Effector memory CD8-positive, alpha-beta T cell (primary cell): ENCODE data around the gene OR2A14.
A peak's percentile ranks its signal among the peaks of the same experiment; 100 is the strongest.
"Not testable (repeated sequence)": the region's sequence is repeated elsewhere in the genome, so short reads cannot be mapped to it uniquely, and the experiment has no call there.

ENCODE experiments used
- ATAC-seq: fragments of 150-1000 bp; cut with Tn5 transposase; replicated peaks from 2 replicates; pipeline ENCODE4 v1.10.0; 2021; ENCODE audit warnings: mild to moderate bottlenecking, moderate library complexity
- DNase-seq, 3 experiments: peaks; one replicate each; pipeline ENCODE4 v3.0.0; 2021
- H3K27ac Mint-ChIP-seq, 2 donors: one replicate each; pipeline ENCODE4 v1.8.0; 2022; ENCODE audit warnings: mild to moderate bottlenecking in 2 of 2, mixed read lengths in 2 of 2, moderate library complexity in 2 of 2
- H3K27me3 Mint-ChIP-seq, 2 donors: one replicate each; pipeline ENCODE4 v1.8.0; 2022; ENCODE audit warnings: mixed read lengths in 2 of 2
- H3K36me3 Mint-ChIP-seq: one replicate; pipeline ENCODE4 v1.8.0; 2022; ENCODE audit warnings: mild to moderate bottlenecking, moderate library complexity, mixed read lengths; ENCODE audit not compliant: insufficient read depth
- H3K4me1 Mint-ChIP-seq, 2 donors: one replicate each; pipeline ENCODE4 v1.8.0; 2022; ENCODE audit warnings: low read depth in 2 of 2, mixed read lengths in 2 of 2
- H3K4me3 Mint-ChIP-seq, 2 donors: one replicate each; pipeline ENCODE4 v1.8.0; 2022; ENCODE audit warnings: mild to moderate bottlenecking in 2 of 2, mixed read lengths in 2 of 2, moderate library complexity in 2 of 2
- H3K9me3 Mint-ChIP-seq, 2 donors: one replicate each; pipeline ENCODE4 v1.8.0; 2022; ENCODE audit warnings: mixed read lengths in 2 of 2

Gene OR2A14

DNA sequence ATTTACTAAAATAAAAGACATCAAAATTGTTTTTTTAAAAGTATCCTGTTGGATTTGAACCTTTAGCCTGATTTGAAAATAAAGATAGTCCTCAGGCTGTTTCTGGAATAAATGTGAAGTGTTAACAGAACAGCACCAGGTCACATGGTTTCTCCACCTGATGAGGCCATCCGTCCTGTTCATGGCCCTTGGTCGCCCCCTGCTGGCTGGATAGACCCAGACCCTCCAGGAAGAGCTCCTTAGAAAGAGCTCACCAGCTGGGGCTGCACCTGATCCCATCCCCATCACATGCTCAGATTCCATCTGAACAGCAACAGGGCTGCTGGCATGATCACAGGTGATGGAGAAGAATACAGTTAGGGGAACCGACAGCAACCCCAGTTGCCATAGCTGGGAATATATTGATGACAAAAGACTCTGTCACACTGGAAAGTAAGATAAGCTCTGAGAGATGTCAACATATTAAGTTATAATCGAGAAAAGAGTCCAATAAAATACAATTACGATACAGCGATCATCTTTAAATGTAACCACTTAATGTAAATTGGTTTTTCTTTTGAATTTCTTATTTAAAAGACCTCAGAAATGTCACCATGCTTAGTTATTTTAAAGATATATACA is 4.8 kb downstream of the OR2A14 start:
- H3K27me3 Mint-ChIP-seq, result peaks cover 11 to 28% of the 10 kb centered on the region in 2 donors
- no peaks in the 10 kb centered on the region for H3K36me3 Mint-ChIP-seq
- H3K4me1 Mint-ChIP-seq, result peaks cover 0 to 2% of the 10 kb centered on the region in 2 donors
- peak; percentile 99 for ATAC-seq
- H3K27ac Mint-ChIP-seq, result peak overlapping the region in 1 of 2 donors; percentile 22
- H3K4me3 Mint-ChIP-seq, result no peak overlapping the region
- DNase-seq, result peak; percentile 75 to 80 (median 80)
- no peaks in the 10 kb centered on the region for H3K9me3 Mint-ChIP-seq

DNA sequence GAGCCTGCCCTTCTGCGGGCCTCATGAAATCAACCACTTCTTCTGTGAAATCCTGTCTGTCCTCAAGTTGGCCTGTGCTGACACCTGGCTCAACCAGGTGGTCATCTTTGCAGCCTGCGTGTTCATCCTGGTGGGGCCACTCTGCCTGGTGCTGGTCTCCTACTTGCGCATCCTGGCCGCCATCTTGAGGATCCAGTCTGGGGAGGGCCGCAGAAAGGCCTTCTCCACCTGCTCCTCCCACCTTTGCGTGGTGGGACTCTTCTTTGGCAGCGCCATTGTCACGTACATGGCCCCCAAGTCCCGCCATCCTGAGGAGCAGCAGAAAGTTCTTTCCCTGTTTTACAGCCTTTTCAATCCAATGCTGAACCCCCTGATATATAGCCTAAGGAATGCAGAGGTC is 6.6 kb downstream of the OR2A14 start:
- H3K27me3 Mint-ChIP-seq, result peaks cover 11 to 20% of the 10 kb centered on the region in 2 donors
- ATAC-seq, H3K4me1 Mint-ChIP-seq, H3K36me3 Mint-ChIP-seq, H3K27ac Mint-ChIP-seq, DNase-seq, H3K4me3 Mint-ChIP-seq, H3K9me3 Mint-ChIP-seq: not testable (repeated sequence)

DNA sequence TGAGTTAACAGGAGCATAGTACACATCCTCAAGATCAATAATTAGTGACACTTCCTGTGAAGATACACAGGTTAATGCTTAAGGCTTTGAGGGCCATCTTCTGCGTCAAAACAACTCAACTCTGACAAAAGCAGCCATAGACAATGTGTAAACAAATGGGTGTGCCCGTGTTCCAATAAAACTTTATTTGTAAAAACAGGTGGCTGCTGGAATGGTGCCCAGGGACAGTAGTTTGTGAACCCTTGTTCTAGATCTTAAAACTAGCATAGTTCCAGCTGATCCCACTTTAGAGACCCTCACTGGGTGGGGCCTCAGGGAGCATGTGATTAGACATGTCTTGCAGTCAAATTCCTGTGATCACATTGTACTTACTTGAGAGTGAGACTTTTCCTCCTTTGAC is 7.8 kb downstream of the OR2A14 start:
- Mint-ChIP-seq H3K27ac (no peak overlapping the region), H3K4me1 (peaks cover 0 to 2% of the 10 kb centered on the region in 2 donors), H3K9me3 (no peaks in the 10 kb centered on the region), H3K4me3 (no peak overlapping the region), H3K36me3 (no peaks in the 10 kb centered on the region), H3K27me3 (peaks cover 11 to 21% of the 10 kb centered on the region in 2 donors)
- ATAC-seq, result no peak
- DNase-seq, result no peak

DNA sequence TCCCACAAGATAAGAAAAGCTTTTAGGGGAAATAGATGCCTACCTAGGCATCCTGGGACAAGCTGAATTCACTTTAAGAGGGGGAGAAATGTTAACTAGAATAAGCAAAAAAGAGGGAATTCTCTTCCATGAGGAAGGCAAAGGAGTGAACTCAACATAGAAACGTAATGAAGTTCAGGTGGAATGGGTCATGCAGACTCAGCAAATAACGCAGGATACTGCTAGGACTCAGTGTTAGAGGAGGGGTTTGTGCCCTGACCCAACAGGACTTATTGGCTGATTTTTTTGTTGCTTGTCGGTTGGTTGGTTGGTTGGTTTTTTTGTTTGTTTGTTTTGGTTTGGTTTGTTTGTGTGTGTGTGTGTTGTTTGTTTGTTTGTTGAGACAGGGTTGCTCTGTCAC is 9.3 kb downstream of the OR2A14 start:
- Mint-ChIP-seq H3K4me1 (peaks cover 0 to 2% of the 10 kb centered on the region in 2 donors), H3K36me3 (no peaks in the 10 kb centered on the region), H3K4me3 (no peak overlapping the region), H3K27me3 (peaks cover 11 to 27% of the 10 kb centered on the region in 2 donors), H3K27ac (no peak overlapping the region), H3K9me3 (no peaks in the 10 kb centered on the region)
- no peak for ATAC-seq
- DNase-seq, result no peak

DNA sequence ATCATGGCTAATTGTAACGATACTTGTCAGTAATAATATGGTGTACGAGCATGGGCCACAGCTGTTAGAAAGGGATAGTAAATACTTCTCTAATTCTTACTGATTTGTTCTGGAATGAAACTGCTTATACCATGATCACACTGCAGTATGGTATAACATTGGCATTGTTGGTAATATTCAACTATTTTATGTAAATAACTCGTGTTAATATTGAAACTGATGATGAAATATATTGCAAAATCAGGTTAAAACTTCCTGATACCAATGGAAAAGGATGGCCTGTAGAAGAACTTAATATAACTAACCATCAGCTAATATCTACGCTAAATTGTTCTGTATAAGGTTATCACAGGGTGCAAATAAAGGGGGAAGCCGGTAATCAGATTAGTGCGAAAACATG is 10.3 kb downstream of the OR2A14 start:
- ATAC-seq (no peak), DNase-seq (no peak)
- Mint-ChIP-seq H3K27ac (no peak overlapping the region), H3K4me1 (no peaks in the 10 kb centered on the region), H3K27me3 (peaks cover 11 to 27% of the 10 kb centered on the region in 2 donors), H3K9me3 (no peaks in the 10 kb centered on the region), H3K36me3 (no peaks in the 10 kb centered on the region), H3K4me3 (no peak overlapping the region)

DNA sequence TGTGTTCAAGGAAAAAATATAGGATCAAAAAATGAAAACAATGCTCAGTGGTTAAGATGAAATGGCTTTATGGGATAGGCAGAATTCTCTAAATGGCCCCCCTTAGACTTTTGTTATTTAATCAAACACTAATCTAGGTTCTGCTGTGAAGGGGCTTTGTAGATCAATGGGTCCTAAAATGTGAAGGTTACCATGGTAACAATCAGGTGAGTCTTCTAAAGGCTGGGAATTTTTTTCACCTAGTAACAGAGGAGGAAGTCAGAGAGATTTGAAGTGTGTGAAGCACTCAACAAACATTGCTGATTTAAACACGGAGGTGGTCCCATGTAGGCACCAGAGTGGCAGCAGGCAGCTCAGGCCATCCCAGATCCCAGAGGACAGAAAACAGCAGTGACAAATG is 11.1 kb downstream of the OR2A14 start:
- ATAC-seq (no peak), DNase-seq (no peak)
- Mint-ChIP-seq H3K27me3 (peaks cover 8 to 24% of the 10 kb centered on the region in 2 donors), H3K9me3 (no peaks in the 10 kb centered on the region), H3K36me3 (no peaks in the 10 kb centered on the region), H3K4me1 (no peaks in the 10 kb centered on the region), H3K4me3 (no peak overlapping the region), H3K27ac (no peak overlapping the region)

DNA sequence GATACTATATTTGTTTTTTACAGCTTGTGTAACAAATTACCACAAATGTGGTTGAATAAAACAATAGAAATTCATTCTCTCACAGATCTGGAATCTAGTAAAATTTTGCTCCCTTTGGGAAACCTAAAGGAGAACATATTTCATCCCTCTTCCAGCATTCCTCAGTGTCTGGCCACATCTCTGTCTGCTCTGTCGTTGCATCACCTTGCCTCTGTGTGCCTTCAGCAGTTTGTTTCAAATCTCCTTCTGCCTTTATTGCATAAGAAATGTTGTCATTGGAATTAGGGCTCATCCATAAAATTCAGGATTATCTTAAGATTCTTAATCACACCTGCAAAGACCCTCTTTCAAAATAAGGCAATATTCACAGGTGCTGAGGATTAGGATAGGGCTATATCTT is 14.5 kb downstream of the OR2A14 start:
- H3K9me3 Mint-ChIP-seq, result no peaks in the 10 kb centered on the region
- peaks cover 7 to 13% of the 10 kb centered on the region in 2 donors for H3K27me3 Mint-ChIP-seq
- no peak for ATAC-seq
- H3K4me1 Mint-ChIP-seq, result no peaks in the 10 kb centered on the region
- H3K36me3 Mint-ChIP-seq, result no peaks in the 10 kb centered on the region
- no peak overlapping the region for H3K4me3 Mint-ChIP-seq
- DNase-seq, result no peak
- no peak overlapping the region for H3K27ac Mint-ChIP-seq

DNA sequence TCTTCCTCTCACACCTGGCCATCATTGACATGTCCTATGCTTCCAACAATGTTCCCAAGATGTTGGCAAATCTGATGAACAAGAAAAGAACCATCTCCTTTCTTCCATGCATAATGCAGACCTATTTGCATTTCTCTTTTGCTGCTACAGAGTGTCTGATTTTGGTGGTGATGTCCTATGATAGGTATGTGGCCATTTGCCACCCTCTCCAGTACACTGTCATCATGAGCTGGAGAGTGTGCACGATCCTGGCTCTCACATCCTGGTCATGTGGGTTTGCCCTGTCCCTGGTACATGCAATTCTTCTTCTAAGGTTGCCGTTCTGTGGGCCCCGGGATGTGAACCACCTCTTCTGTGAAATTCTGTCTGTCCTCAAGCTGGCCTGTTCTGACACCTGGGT is 19.2 kb downstream of the OR2A14 start:
- DNase-seq, result no peak
- ATAC-seq, result no peak
- peaks cover 10% of the 10 kb centered on the region in 2 donors for H3K27me3 Mint-ChIP-seq
- no peak overlapping the region for H3K4me3 Mint-ChIP-seq
- H3K9me3 Mint-ChIP-seq, result peaks cover 0 to 3% of the 10 kb centered on the region in 2 donors
- H3K27ac Mint-ChIP-seq, result no peak overlapping the region
- H3K36me3 Mint-ChIP-seq, result no peaks in the 10 kb centered on the region
- no peaks in the 10 kb centered on the region for H3K4me1 Mint-ChIP-seq

DNA sequence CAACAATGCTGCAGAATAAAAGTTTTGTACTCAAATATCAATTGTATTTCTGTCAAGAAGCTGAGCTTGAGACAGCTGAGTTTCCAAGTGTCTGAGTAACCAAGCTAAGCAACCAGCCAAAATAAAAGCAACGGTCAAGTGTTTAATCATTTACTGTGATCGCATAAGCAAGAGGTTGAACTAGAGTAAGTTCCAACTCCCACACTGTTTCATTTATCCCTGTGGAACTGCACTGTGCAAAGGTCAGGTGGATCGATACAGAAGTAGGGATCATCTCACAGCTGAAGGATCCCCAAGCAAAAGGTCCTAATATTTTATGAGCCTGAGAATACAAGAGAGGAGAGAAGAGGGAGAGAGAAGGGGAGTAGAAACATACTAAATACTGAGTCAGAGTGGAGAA is 21.4 kb downstream of the OR2A14 start:
- DNase-seq (no peak), ATAC-seq (no peak)
- H3K27me3 Mint-ChIP-seq, result peaks cover 10% of the 10 kb centered on the region in 2 donors
- H3K4me3 Mint-ChIP-seq, result no peak overlapping the region
- H3K36me3 Mint-ChIP-seq, result no peaks in the 10 kb centered on the region
- no peaks in the 10 kb centered on the region for H3K4me1 Mint-ChIP-seq
- H3K9me3 Mint-ChIP-seq, result peaks cover 8 to 10% of the 10 kb centered on the region in 2 donors
- H3K27ac Mint-ChIP-seq, result no peak overlapping the region

DNA sequence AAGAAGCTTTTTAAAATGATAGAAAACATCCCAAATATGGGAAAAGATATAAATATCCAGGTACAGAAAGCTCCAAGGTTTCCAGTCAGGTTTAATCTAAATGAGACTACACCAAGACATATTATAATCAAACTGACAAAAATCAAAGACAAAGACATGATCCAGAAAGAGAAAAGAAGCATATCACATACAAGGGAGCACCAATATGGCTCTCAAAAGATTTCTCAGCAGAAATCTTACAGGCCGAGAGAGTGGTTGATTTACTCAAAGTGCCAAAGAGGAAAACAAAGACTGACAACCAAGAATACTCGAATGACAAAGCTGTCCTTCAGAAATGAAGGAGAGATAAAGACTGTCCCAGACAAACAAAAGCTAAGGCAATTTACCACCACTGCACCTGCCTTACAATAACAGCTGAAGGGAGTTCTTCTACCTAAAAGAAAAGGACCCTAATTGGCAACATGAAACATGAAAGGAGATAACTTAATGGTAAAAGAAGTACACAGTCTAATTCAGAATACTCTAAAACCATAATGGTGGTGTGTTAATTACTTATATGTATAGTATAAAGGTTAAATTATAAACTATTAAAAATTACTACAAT is 25.4 kb downstream of the OR2A14 start:
- no peak overlapping the region for H3K27ac Mint-ChIP-seq
- no peak for DNase-seq
- no peak overlapping the region for H3K4me3 Mint-ChIP-seq
- ATAC-seq, result no peak
- no peaks in the 10 kb centered on the region for H3K4me1 Mint-ChIP-seq
- H3K36me3 Mint-ChIP-seq, result no peaks in the 10 kb centered on the region
- peaks cover 10 to 14% of the 10 kb centered on the region in 2 donors for H3K9me3 Mint-ChIP-seq
- peaks cover 0 to 23% of the 10 kb centered on the region in 2 donors for H3K27me3 Mint-ChIP-seq

DNA sequence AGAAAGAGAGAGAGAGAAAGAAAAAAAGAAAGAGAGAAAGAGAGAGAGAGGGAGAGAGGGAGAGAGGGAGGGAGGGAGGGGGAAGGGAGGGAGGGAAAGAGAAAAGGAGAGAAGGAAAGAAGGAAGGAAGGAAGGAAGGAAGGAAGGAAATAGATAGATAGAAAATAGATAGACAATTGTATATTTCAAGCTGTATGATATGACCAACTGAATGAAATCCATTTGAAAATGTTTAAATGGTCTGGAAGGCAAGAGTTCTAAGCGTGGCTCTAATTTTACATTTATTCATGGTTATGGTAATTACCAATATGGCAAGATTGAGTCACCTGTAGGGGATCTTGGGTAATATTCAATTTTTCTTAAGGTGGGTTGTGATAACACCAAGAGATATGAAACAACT is 35.9 kb downstream of the OR2A14 start:
- Mint-ChIP-seq H3K4me3 (no peak overlapping the region), H3K27me3 (peaks cover 4 to 43% of the 10 kb centered on the region in 2 donors), H3K9me3 (no peaks in the 10 kb centered on the region), H3K27ac (no peak overlapping the region), H3K4me1 (no peaks in the 10 kb centered on the region), H3K36me3 (no peaks in the 10 kb centered on the region)
- DNase-seq (no peak), ATAC-seq (no peak)

DNA sequence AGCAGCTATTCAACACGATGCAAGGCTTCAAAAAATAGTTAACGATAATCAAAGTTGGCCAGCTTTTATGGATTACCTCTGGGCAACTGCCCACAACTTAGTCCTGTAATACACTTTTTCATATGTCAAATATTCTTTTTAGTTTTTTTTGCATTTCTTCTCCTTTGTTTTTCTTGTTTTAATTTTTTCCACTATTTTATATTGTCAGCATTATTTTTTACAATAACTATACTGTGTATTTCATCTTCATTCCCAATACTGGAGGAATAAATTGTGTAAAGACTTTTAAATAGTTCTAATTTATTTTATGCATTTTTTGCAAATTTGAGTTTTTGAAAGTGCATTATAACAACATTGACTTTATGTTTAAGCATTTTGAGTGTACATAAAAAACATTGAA is 41.8 kb downstream of the OR2A14 start:
- no peak overlapping the region for H3K27ac Mint-ChIP-seq
- H3K4me3 Mint-ChIP-seq, result no peak overlapping the region
- DNase-seq (no peak), ATAC-seq (no peak)
- no peaks in the 10 kb centered on the region for H3K36me3 Mint-ChIP-seq
- H3K9me3 Mint-ChIP-seq, result no peaks in the 10 kb centered on the region
- no peaks in the 10 kb centered on the region for H3K4me1 Mint-ChIP-seq
- H3K27me3 Mint-ChIP-seq, result peaks cover 11 to 43% of the 10 kb centered on the region in 2 donors

DNA sequence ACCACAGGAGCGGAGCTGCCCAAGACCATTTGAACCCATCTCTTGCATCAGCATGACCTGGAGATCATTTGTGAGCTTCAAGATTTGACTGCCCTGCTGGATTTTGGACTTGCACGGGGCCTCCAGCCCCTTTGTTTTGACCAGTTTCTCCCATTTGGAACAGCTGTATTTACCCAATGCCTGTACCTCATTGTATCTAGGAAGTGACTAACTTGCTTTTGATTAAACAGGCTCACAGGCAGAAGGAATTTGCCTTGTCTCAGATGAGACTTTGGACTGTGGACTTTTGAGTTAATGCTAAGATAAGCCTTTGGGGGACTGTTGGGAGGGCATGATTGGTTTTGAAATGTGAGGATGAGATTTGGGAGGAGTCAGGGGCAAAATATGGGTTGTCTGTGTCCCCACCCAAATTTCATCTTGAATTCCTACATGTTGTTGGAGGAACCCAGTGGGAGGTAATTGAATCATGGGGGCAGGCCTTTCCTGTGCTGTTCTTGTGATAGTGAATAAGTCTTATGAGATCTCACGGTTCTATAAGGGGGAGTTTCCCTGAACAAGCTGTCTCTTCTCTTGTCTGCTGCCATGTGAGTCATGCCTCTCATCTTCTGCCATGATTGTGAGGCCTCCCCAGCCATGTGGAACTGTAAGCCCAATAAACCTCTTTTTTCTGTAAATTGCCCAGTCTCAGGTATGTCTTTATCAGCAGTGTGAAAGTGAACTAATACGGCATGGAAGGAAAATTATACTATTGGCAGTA is 48.8 kb downstream of the OR2A14 start:
- H3K27ac Mint-ChIP-seq, DNase-seq, H3K9me3 Mint-ChIP-seq, ATAC-seq, H3K36me3 Mint-ChIP-seq, H3K4me3 Mint-ChIP-seq, H3K4me1 Mint-ChIP-seq: not testable (repeated sequence)
- peaks cover 7 to 24% of the 10 kb centered on the region in 2 donors for H3K27me3 Mint-ChIP-seq

DNA sequence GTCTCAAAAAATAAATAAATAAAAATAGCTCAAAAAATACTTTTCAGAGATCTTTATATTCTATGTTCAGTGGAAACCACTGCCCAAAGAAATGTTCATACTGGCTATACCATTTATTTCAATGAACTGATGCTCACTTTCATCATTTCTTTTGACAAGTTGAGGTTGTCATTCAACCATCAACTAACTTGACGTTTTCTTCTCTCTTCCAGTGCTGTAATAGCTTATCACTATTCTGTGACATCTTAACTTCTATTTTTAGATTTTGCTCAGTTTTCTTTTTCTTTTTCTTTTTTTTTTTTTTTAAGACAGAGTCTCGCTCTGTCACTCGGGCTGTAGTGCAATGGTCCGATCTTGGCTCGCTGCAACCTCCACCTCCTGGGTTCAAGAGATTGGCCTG is 51.6 kb downstream of the OR2A14 start:
- Mint-ChIP-seq H3K4me3 (no peak overlapping the region), H3K36me3 (no peaks in the 10 kb centered on the region), H3K27me3 (peaks cover 20 to 38% of the 10 kb centered on the region in 2 donors), H3K9me3 (no peaks in the 10 kb centered on the region), H3K27ac (no peak overlapping the region), H3K4me1 (no peaks in the 10 kb centered on the region)
- ATAC-seq (no peak), DNase-seq (no peak)
